Type B pancreatic cell (in vitro differentiated cells): ENCODE measurements around the gene PPP1R37. TPM values are rescaled to one million over a fixed set of nuclear protein-coding genes. Genes with fewer than 3 reads are reported as not detected.
A peak's percentile ranks its signal among the peaks of the same experiment; 100 is the strongest.

ENCODE experiments used
- DNase-seq: peaks from one replicate; pipeline ENCODE4 v3.0.0; 2021; ENCODE audit warnings: mixed read lengths; ENCODE audit not compliant: unreplicated experiment; ENCODE audit errors: extremely low spot score
- H3K27ac Mint-ChIP-seq: 2 replicates; pipeline ENCODE4 v1.8.0; 2021; ENCODE audit warnings: mild to moderate bottlenecking, mixed read lengths
- H3K27me3 Mint-ChIP-seq: 2 replicates; pipeline ENCODE4 v1.8.0; 2021; ENCODE audit warnings: mixed read lengths
- H3K36me3 Mint-ChIP-seq: 2 replicates; pipeline ENCODE4 v1.8.0; 2021; ENCODE audit warnings: mixed read lengths
- H3K4me1 Mint-ChIP-seq: one replicate; pipeline ENCODE4 v1.8.0; 2021; ENCODE audit warnings: mixed read lengths; ENCODE audit not compliant: unreplicated experiment
- H3K4me3 Mint-ChIP-seq: 2 replicates; pipeline ENCODE4 v1.8.0; 2021; ENCODE audit warnings: mild to moderate bottlenecking, mixed read lengths
- H3K9me3 Mint-ChIP-seq: 2 replicates; pipeline ENCODE4 v1.8.0; 2021; ENCODE audit warnings: mixed read lengths
- CTCF ChIP-seq: fragments of 200-600 bp; sonication (generic); conservative IDR thresholded peaks from 2 replicates; pipeline ENCODE4 v1.5.0; 2021; ENCODE audit warnings: antibody characterized with exemption, mild to moderate bottlenecking
- total RNA-seq: library from RNA; stranded (reverse); gene quantifications from 2 replicates; pipeline ENCODE4 v1.2.1, GENCODE V29; 2021; ENCODE audit warnings: low replicate concordance

PPP1R37 gene
- total RNA-seq, 1 donor from 2014 or later = 44.7 TPM

DNA sequence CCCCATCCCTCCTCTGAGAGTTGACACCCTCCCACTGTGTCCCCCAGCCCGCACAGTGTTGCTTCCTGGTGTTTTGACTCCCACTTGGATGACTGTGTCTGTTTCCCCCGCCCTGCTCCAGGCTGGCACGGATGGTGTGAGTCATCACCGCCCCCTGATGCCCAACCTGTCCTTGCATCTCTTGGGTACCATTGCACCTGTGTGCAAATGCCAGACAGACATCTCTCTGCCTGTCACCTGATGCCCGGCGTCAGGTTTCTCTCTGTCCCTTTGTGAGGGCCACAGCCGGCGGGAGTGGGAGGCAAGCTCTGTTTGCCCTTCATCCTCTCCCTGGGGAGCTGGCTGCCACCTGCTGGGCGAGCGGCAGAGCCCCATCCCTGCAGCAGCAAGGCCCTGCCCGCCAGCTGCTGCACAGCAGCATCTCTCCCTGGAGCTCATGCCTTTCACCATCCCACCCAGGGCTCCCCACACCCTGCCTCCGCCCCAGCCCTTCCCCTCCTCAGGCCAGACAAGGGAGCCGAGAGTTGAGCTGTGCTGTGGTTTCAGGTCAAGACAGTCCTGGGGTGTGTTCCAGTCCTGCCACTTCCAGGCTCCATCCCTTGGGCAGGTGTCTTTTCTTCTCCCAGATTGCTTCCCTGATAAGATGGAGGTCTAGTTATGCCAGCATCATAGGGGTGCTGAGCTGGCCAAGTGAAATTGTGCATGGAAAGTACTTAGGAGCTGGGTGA lies 38.1 kb downstream of the PPP1R37 start:
- H3K4me3 Mint-ChIP-seq = no peak overlapping the region
- peaks cover 15% of the 10 kb centered on the region for H3K4me1 Mint-ChIP-seq
- no peaks in the 10 kb centered on the region for H3K9me3 Mint-ChIP-seq
- no peak overlapping the region for H3K27ac Mint-ChIP-seq
- no peaks in the 10 kb centered on the region for H3K27me3 Mint-ChIP-seq
- H3K36me3 Mint-ChIP-seq = no peaks in the 10 kb centered on the region
- TF ChIP-seq CTCF = peak; percentile 39
- no peak for DNase-seq

DNA sequence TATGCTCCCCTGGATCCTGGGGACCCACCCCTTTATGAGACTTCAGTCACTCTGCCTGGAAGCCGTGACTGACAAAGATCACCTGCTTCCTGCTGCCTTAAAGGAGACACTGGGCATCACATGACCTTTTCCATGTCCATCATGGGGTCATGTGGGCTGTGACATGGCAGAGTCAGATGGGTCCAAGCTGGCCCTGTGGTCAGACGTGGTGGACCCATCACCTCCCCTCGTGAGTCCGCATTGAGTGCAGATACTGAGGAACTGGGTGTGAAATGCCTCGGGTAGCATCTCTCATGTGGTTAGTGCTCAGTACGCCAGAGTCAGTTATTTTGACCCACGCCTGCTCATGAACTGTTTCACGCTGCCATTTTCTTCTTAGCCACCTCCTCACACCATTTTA lies 40.7 kb downstream of the PPP1R37 start:
- TF ChIP-seq CTCF = no peak
- H3K9me3 Mint-ChIP-seq = no peaks in the 10 kb centered on the region
- H3K27ac Mint-ChIP-seq = no peak overlapping the region

GRCh38 chr19:45135176-45135885 lies 42.4 kb downstream of the PPP1R37 start:
- TF ChIP-seq CTCF = no peak
- Mint-ChIP-seq H3K27me3 (no peaks in the 10 kb centered on the region), H3K4me3 (no peak overlapping the region), H3K9me3 (no peaks in the 10 kb centered on the region), H3K36me3 (no peaks in the 10 kb centered on the region), H3K27ac (no peak overlapping the region), H3K4me1 (peaks cover 33% of the 10 kb centered on the region)
- no peak for DNase-seq

More for the DNA sequence above, 40.7 kb downstream of the PPP1R37 start:
- DNase-seq = no peak
- no peaks in the 10 kb centered on the region for H3K27me3 Mint-ChIP-seq
- H3K36me3 Mint-ChIP-seq = no peaks in the 10 kb centered on the region
- no peak overlapping the region for H3K4me3 Mint-ChIP-seq
- H3K4me1 Mint-ChIP-seq = peaks cover 33% of the 10 kb centered on the region

- no peak for TF ChIP-seq CTCF
- no peaks in the 10 kb centered on the region for H3K9me3 Mint-ChIP-seq
- H3K4me3 Mint-ChIP-seq = peak overlapping the region; percentile 21
- no peaks in the 10 kb centered on the region for H3K27me3 Mint-ChIP-seq
- H3K4me1 Mint-ChIP-seq = peaks cover 29% of the 10 kb centered on the region
- DNase-seq = no peak
- H3K27ac Mint-ChIP-seq = peak overlapping the region; percentile 54
- H3K36me3 Mint-ChIP-seq = no peaks in the 10 kb centered on the region
Measured at GRCh38 chr19:45136507-45137178, 43.7 kb downstream of the PPP1R37 start.

DNA sequence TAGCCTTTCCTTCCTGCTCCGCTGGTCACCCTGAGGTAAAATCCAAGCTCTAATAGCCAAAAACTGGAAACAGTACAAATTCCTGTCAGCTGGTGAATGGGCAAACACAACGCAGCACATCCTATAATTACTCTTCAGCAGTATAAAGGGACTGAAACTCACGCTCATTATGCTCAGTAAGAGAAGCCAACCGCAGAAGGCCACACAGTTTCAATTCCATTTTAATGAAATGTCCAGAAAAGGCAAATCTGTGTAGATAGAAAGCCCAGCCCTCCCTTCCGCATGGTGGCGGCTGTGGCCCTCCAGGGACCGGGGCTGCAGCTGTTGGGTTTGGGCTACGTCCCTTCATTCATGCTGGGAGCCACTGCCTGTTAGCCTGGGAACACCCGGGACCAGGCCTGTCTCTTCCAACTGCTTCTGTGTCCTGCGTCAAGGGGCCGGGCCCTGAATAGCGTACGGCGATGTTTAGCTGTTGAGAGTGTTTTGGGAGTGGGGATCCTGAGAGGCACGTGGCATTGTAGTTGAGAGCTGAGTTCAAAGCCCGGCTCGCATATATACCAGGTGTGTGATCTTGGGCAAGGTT lies 44.3 kb downstream of the PPP1R37 start:
- Mint-ChIP-seq H3K27ac (peak overlapping the region; percentile 54), H3K36me3 (no peaks in the 10 kb centered on the region), H3K4me3 (peak overlapping the region; percentile 21), H3K27me3 (no peaks in the 10 kb centered on the region), H3K9me3 (no peaks in the 10 kb centered on the region), H3K4me1 (peaks cover 29% of the 10 kb centered on the region)
- DNase-seq = no peak
- TF ChIP-seq CTCF = no peak
